Spleen (tissue), 11 donors: ENCODE results near the gene CBX1. TPM values are rescaled to one million over a fixed set of nuclear protein-coding genes. Genes with fewer than 3 reads are reported as not detected.

Source experiments
- DNase-seq: peaks from one replicate; pipeline ENCODE4 v3.0.0-alpha.2; 2020
- H3K27ac ChIP-seq, 8 donors: fragments of 200-600 bp; sonication (generic) in 7 of 8; 1 replicate in 4 of 8; 2 replicates in 4 of 8; pipeline versions ENCODE4 v1.5.0 to v1.8.0; 2016 to 2021; ENCODE audit warnings: inconsistent platforms in 4 of 8, mild to moderate bottlenecking in 4 of 8, moderate library complexity in 1 of 8
- H3K27me3 ChIP-seq, 7 donors: fragments of 200-600 bp; sonication (generic) in 6 of 7; replicated peaks in 1 of 7; 1 replicate in 4 of 7; 2 replicates in 3 of 7; pipeline versions ENCODE4 v1.5.0 to v1.8.0; 2016 to 2021; ENCODE audit warnings: inconsistent platforms in 3 of 7, mild to moderate bottlenecking in 1 of 7
- H3K36me3 ChIP-seq, 6 donors: fragments of 200-600 bp; sonication (generic) in 5 of 6; 1 replicate in 4 of 6; 2 replicates in 2 of 6; pipeline versions ENCODE4 v1.5.0 to v1.8.0; 2016 to 2021; ENCODE audit warnings: inconsistent platforms in 2 of 6
- H3K4me1 ChIP-seq, 6 donors: fragments of 200-600 bp; sonication (generic) in 5 of 6; 1 replicate in 3 of 6; 2 replicates in 3 of 6; pipeline versions ENCODE4 v1.5.0 to v1.8.0; 2016 to 2021; ENCODE audit warnings: inconsistent platforms in 3 of 6
- H3K4me3 ChIP-seq, 8 donors: fragments of 200-600 bp; sonication (generic) in 7 of 8; 1 replicate in 4 of 8; 2 replicates in 4 of 8; pipeline versions ENCODE4 v1.5.0 to v1.8.0; 2016 to 2021; ENCODE audit warnings: inconsistent platforms in 4 of 8, mild to moderate bottlenecking in 4 of 8, moderate library complexity in 2 of 8
- H3K9me3 ChIP-seq, 8 donors: fragments of 200-600 bp; sonication (generic) in 7 of 8; 1 replicate in 4 of 8; 2 replicates in 4 of 8; pipeline versions ENCODE4 v1.5.0 to v1.8.0; 2016 to 2021; ENCODE audit warnings: inconsistent platforms in 4 of 8
- POLR2A ChIP-seq, 3 donors: fragments of 450-650 bp; IDR thresholded peaks; one replicate each; pipeline ENCODE4 v1.5.1; 2017; ENCODE audit warnings: antibody characterized with exemption in 3 of 3, mild to moderate bottlenecking in 1 of 3
- POLR2AphosphoS5 ChIP-seq, 3 donors: sonication (generic); formaldehyde crosslinking; IDR thresholded peaks; one replicate each; pipeline ENCODE4 v1.5.1; 2017; ENCODE audit warnings: antibody characterized with exemption in 3 of 3
- WGBS, 5 donors: extraction: QIAGEN DNeasy Blood & Tissue Kit in 3 of 5; methylation state at CpG; one replicate each; pipeline versions ENCODE4 v1.1.5 to v1.1.7; 2013 to 2018; 5-methylcytosine and 5-hydroxymethylcytosine counted together
- intact Hi-C: fragments of 100-400 bp; cut with DNase I; formaldehyde crosslinking; loops from one replicate; pipeline ENCODE4 v1.15.0; 2023; ENCODE audit warnings: low total_unique reads
- polyA plus RNA-seq, 3 donors: library from polyadenylated mRNA; stranded (reverse); fragments of 200-250 nt; gene quantifications; one replicate each; pipeline ENCODE4 v1.2.1, GENCODE V29; 2013
- total RNA-seq, 7 donors: library from RNA; depleted of rRNA in 3 of 7; stranded (reverse); fragments of >200 nt in 3 of 7; fragmentation: NEBNext Ultra II Directional in 4 of 7; extraction: Animal tissue kit (Norgen Biotek cat#: 25700) in 4 of 7; gene quantifications; one replicate each; pipeline versions ENCODE4 v1.1.0 to v1.2.1, GENCODE V29; 2016 to 2021
- TF ChIP-seq, protein P1 (sequence below), 11 experiments: fragments of 200-600 bp in 7 of 11; fragments of 450-650 bp in 4 of 11; sonication (generic) in 4 of 11; IDR thresholded peaks in 8 of 11; conservative IDR thresholded peaks in 3 of 11; 1 replicate in 7 of 11; 2 replicates in 4 of 11; pipeline versions ENCODE4 v1.4.0 to v1.8.0; 2016 to 2021; ENCODE audit warnings: antibody characterized with exemption in 11 of 11, inconsistent platforms in 4 of 11, mild to moderate bottlenecking in 1 of 11
- donor health status: healthy with polysubstance abuse.
- donor health status: DM: no; HTN: no; CAD: no; lungs with moderate emphysema.
- donor health status: DM: no; HTN: no; CAD: no.
- donor health status: Bipolar disorder and iron deficiency.
- donor health status: healthy.
- donor health status: DM: no; HTN: no; CAD: no.
- donor health status: DM: yes; HTN: yes; CAD: no.

Gene CBX1
- total and polyA plus RNA-seq, 10 donors: 19.6 to 36.2 (median 28.6) TPM

DNA sequence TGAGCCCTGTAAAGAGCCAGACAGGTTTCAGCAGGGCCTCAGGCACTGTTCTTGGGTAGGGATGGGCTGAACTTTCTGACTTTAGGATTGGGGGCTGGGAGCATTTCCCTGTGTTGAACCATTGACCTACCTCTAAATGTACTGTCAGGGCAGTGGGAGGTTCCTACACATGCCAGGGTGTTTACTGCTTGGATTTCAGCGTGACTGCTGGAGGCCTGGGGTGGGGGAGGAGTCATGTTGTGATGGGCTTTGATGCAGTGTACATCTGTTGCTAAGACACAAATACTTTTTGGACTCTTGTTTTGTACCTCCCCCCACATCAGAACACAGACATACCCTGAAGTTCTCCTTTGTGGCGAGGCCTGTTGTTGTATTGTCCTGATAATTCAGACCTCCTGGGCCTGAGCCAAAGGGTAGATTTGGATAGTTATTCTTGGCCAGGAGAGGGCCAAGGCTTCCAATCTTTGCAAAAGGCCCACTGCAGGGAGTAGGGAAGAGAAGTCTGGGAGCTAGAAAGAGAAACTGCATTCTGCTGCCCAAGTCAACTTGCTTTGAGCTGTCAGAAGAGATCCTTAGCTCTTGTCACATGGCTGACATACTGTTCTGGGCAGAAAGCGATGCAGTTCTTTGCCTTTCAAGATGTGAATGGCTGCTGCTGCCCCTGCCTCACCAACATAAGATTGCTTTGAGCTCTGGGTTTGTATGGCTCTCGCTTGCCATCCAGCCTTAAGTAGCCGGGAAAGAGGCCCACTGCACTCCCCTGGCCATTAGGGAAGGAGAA, 49.4 kb downstream of the CBX1 start:
- Histone ChIP-seq H3K27me3 (no peaks in the 10 kb centered on the region), H3K36me3 (peaks cover 1 to 66% (median 26%) of the 10 kb centered on the region in 6 donors), H3K4me1 (peaks cover 62 to 90% (median 82%) of the 10 kb centered on the region in 6 donors), H3K4me3 (peak overlapping the region in 5 of 8 donors; percentile 40 to 98 (median 78)), H3K9me3 (no peaks in the 10 kb centered on the region), H3K27ac (peak overlapping the region in 7 of 8 donors; percentile 94 to 98 (median 96))
- intact Hi-C loops: no loop called here
- WGBS, 5 donors: 55 to 71% (median 66%) methylated on average over 5 of the region's 5 CpGs
- TF ChIP-seq POLR2AphosphoS5 (IDR thresholded peaks at IDR 0.05): peak in 1 of 3 donors; percentile 36
- TF ChIP-seq POLR2A (IDR thresholded peaks at IDR 0.05): no peak
- TF ChIP-seq, protein P1, sequence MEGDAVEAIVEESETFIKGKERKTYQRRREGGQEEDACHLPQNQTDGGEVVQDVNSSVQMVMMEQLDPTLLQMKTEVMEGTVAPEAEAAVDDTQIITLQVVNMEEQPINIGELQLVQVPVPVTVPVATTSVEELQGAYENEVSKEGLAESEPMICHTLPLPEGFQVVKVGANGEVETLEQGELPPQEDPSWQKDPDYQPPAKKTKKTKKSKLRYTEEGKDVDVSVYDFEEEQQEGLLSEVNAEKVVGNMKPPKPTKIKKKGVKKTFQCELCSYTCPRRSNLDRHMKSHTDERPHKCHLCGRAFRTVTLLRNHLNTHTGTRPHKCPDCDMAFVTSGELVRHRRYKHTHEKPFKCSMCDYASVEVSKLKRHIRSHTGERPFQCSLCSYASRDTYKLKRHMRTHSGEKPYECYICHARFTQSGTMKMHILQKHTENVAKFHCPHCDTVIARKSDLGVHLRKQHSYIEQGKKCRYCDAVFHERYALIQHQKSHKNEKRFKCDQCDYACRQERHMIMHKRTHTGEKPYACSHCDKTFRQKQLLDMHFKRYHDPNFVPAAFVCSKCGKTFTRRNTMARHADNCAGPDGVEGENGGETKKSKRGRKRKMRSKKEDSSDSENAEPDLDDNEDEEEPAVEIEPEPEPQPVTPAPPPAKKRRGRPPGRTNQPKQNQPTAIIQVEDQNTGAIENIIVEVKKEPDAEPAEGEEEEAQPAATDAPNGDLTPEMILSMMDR (IDR thresholded peaks at IDR 0.05 in 8 of 11, conservative IDR thresholded peaks at IDR 0.05 in 3 of 11): peak in 1 of 11 experiments; percentile 18
- DNase-seq: peak; percentile 50

DNA sequence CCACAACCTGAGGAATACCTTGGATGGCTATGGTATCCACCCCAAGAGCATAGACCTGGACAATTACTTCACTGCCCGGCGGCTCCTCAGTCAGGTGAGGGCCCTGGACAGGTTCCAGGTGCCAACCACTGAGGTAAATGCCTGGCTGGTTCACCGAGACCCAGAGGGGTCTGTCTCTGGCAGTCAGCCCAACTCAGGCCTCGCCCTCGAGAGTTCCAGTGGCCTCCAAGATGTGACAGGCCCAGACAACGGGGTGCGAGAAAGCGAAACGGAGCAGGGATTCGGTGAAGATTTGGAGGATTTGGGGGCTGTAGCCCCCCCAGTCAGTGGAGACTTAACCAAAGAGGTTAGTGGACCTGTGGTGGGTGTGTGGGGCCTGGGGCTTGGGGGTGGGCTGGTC, 50.0 kb downstream of the CBX1 start:
- Histone ChIP-seq H3K27me3 (no peaks in the 10 kb centered on the region), H3K9me3 (no peaks in the 10 kb centered on the region), H3K4me3 (peak overlapping the region in 7 of 8 donors; percentile 4 to 98 (median 69)), H3K4me1 (peaks cover 64 to 90% (median 82%) of the 10 kb centered on the region in 6 donors), H3K36me3 (peaks cover 0 to 60% (median 20%) of the 10 kb centered on the region in 6 donors), H3K27ac (peak overlapping the region in 7 of 8 donors; percentile 94 to 98 (median 96))
- DNase-seq: peak; percentile 73
- intact Hi-C loops: no loop called here
- TF ChIP-seq, protein P1 (IDR thresholded peaks at IDR 0.05 in 8 of 11, conservative IDR thresholded peaks at IDR 0.05 in 3 of 11): no peak
- TF ChIP-seq POLR2AphosphoS5 (IDR thresholded peaks at IDR 0.05) (no peak), POLR2A (IDR thresholded peaks at IDR 0.05) (no peak)
- 76 to 88% (median 82%) methylated on average over 9 to 10 of the region's 10 CpGs for WGBS, 5 donors

DNA sequence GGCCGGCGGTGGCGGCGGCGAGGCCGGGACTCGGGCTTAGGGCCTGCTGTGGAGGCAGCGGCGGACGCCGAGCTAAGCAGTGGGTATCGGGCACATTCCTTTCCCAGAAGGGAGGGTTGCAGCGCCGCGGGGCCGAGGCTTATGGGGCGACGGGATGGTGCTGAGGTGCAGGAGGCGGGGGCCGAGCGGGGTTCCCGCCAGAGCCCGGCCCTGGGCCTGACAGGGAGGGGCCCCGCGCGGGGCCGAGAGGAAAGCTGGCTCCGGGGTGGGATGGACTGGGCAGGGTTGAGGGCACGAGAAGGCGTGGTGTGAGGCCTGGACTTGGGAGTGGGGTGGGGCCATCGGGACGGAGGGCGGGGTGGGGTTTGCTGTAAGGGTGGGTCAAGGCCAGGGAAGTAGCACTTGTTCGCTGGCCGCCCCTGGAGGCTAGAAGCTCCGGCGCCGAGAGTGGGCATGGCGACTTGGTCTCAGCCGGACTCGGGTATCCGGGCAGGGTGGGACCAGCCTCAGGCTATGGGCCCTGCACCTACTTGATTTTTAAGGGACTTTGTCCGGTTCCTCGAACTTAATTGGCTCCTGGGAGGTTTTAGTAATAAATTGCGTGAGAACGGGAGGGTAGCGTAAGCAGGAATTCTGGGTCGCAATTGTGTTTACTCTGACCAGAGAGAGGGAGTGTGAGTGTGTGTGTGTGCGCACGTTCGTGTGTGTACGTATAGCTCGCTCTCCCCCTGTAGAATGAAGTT, 52.7 kb downstream of the CBX1 start:
- Histone ChIP-seq H3K36me3 (peaks cover 0 to 33% (median 18%) of the 10 kb centered on the region in 6 donors), H3K4me3 (peak overlapping the region; percentile 69 to 98 (median 80)), H3K27me3 (no peaks in the 10 kb centered on the region), H3K9me3 (no peaks in the 10 kb centered on the region), H3K27ac (peak overlapping the region; percentile 94 to 98 (median 96)), H3K4me1 (peaks cover 46 to 74% (median 58%) of the 10 kb centered on the region in 6 donors)
- intact Hi-C loops: no loop called here
- WGBS, 5 donors: 0 to 1% (median 0%) methylated on average over 36 to 53 of the region's 53 CpGs
- no peak for DNase-seq
- peak; percentile 91 to 94 (median 93) for TF ChIP-seq POLR2AphosphoS5 (IDR thresholded peaks at IDR 0.05)
- TF ChIP-seq POLR2A (IDR thresholded peaks at IDR 0.05): peak in 1 of 3 donors; percentile 68
- TF ChIP-seq, protein P1 (IDR thresholded peaks at IDR 0.05 in 8 of 11, conservative IDR thresholded peaks at IDR 0.05 in 3 of 11): peak in 2 of 11 experiments; percentile 0 to 11
